HepG2 (cell line): ENCODE measurements around the gene MATR3. TPM values are rescaled to one million over a fixed set of nuclear protein-coding genes. Genes with fewer than 3 reads are reported as not detected.

Experiments used
- BATF2 ChIP-seq: sonication (generic); formaldehyde crosslinking; IDR thresholded peaks from 2 replicates; pipeline ENCODE4 v1.8.0; 2022; ENCODE audit warnings: mild to moderate bottlenecking, missing genetic modification reagents, moderate library complexity
- CENPBD1 ChIP-seq: sonication (generic); formaldehyde crosslinking; IDR thresholded peaks from 2 replicates; pipeline ENCODE4 v1.8.0; 2022; ENCODE audit warnings: missing genetic modification reagents, low read depth, mild to moderate bottlenecking, borderline replicate concordance
- CERS6 ChIP-seq: sonication (generic); formaldehyde crosslinking; IDR thresholded peaks from 2 replicates; pipeline ENCODE4 v1.5.0; 2020; ENCODE audit warnings: missing genetic modification reagents
- HDAC6 ChIP-seq: fragments of 200-600 bp; sonication (generic); IDR thresholded peaks from 2 replicates; pipeline ENCODE4 v1.7.0; 2017; ENCODE audit warnings: mild to moderate bottlenecking, antibody characterized with exemption, low read length, low read depth
- MTF2 ChIP-seq: sonication (generic); formaldehyde crosslinking; IDR thresholded peaks from 2 replicates; pipeline ENCODE4 v1.5.0; 2020; ENCODE audit warnings: missing genetic modification reagents, borderline replicate concordance
- NR0B2 ChIP-seq: sonication (generic); formaldehyde crosslinking; IDR thresholded peaks from 2 replicates; pipeline ENCODE4 v1.4.0; 2020; ENCODE audit warnings: mild to moderate bottlenecking, missing genetic modification reagents
- PHF20 ChIP-seq: sonication (generic); formaldehyde crosslinking; IDR thresholded peaks from 2 replicates; pipeline ENCODE4 v1.5.0; 2020; ENCODE audit warnings: mild to moderate bottlenecking, missing genetic modification reagents
- SALL1 ChIP-seq: sonication (generic); formaldehyde crosslinking; IDR thresholded peaks from 2 replicates; pipeline ENCODE4 v1.8.0; 2022; ENCODE audit warnings: mild to moderate bottlenecking, missing genetic modification reagents
- SMAD9 ChIP-seq: sonication (generic); formaldehyde crosslinking; IDR thresholded peaks from 2 replicates; pipeline ENCODE4 v1.5.1; 2020; ENCODE audit warnings: mild to moderate bottlenecking, missing genetic modification reagents
- TSC22D2 ChIP-seq: sonication (generic); formaldehyde crosslinking; IDR thresholded peaks from 2 replicates; pipeline ENCODE4 v1.5.1; 2020; ENCODE audit warnings: missing genetic modification reagents, mild to moderate bottlenecking, borderline replicate concordance
- ZBED4 ChIP-seq: sonication (generic); formaldehyde crosslinking; IDR thresholded peaks from 2 replicates; pipeline ENCODE4 v1.4.0; 2020; ENCODE audit warnings: missing genetic modification reagents, borderline replicate concordance
- ZMAT5 ChIP-seq: sonication (generic); formaldehyde crosslinking; IDR thresholded peaks from 2 replicates; pipeline ENCODE4 v1.5.0; 2020; ENCODE audit warnings: mild to moderate bottlenecking, low read depth, missing genetic modification reagents, borderline replicate concordance
- ZNF383 ChIP-seq: sonication (generic); formaldehyde crosslinking; IDR thresholded peaks from 2 replicates; pipeline ENCODE4 v1.4.0; 2020; ENCODE audit warnings: missing genetic modification reagents, mild to moderate bottlenecking, borderline replicate concordance
- ZNF512B ChIP-seq: sonication (generic); formaldehyde crosslinking; IDR thresholded peaks from 2 replicates; pipeline ENCODE4 v1.5.1; 2020; ENCODE audit warnings: missing genetic modification reagents, mild to moderate bottlenecking, borderline replicate concordance
- ZNF703 ChIP-seq: sonication (generic); formaldehyde crosslinking; IDR thresholded peaks from 2 replicates; pipeline ENCODE4 v1.5.1; 2020; ENCODE audit warnings: missing genetic modification reagents, mild to moderate bottlenecking, moderate library complexity, borderline replicate concordance
- ZNF761 ChIP-seq: sonication (generic); formaldehyde crosslinking; conservative IDR thresholded peaks from 2 replicates; pipeline ENCODE4 v1.4.0; 2020; ENCODE audit warnings: mild to moderate bottlenecking, missing genetic modification reagents
- ZNF883 ChIP-seq: sonication (generic); formaldehyde crosslinking; IDR thresholded peaks from 2 replicates; pipeline ENCODE4 v1.5.1; 2020; ENCODE audit warnings: mild to moderate bottlenecking, missing genetic modification reagents; ENCODE audit errors: not compliant biosample characterization
- polyA plus RNA-seq, 8 experiments: library from polyadenylated mRNA; depleted of rRNA in 3 of 8; stranded (reverse) in 7 of 8; unstranded in 1 of 8; fragments of >200 nt; fragmentation: Illumina TruSeq in 4 of 8; extraction: Trizol in 4 of 8; gene quantifications; 2 replicates each; pipeline versions ENCODE4 v1.2.1 to v1.2.3, GENCODE V29; 2011 to 2016; ENCODE audit warnings: low read depth in 4 of 8, missing spikeins in 1 of 8, mixed read lengths in 1 of 8; ENCODE audit not compliant: insufficient read depth in 1 of 8
- total RNA-seq, 5 experiments: library from RNA; depleted of rRNA; stranded (reverse); fragments of >200 nt; fragmentation: Illumina TruSeq; extraction: Trizol; gene quantifications; 2 replicates each; pipeline ENCODE4 v1.2.3, GENCODE V29; 2016; ENCODE audit warnings: low read depth in 1 of 5

MATR3 gene
- total and polyA plus RNA-seq, 2 of the 13 experiments (the other 11 are each of a cell fraction or from before 2014, with no cell fraction given): 94.2 to 341 TPM

GRCh38 chr5:139273572-139274289, 19.8 kb upstream of the MATR3 start (continued):
- TF ChIP-seq CENPBD1 (CRISPR knock-in tag) (no peak; the same call in 1 of the 2 replicates), ZNF512B (CRISPR knock-in tag) (no peak), ZNF383 (CRISPR knock-in tag) (no peak), ZNF883 (CRISPR knock-in tag) (no peak), MTF2 (no peak), NR0B2 (CRISPR knock-in tag) (no peak; the same call in none of the 2 replicates), ZNF703 (CRISPR knock-in tag) (0 out of 2 replicates have a peak, but pooled peaks have one; percentile 49), ZNF761 (CRISPR knock-in tag) (peak; percentile 74; the same call in 1 of the 2 replicates), CERS6 (peak; percentile 23; the same call in 1 of the 2 replicates), HDAC6 (no peak), PHF20 (CRISPR knock-in tag) (peak; percentile 34), TSC22D2 (CRISPR knock-in tag) (peak; percentile 46; the same call in 1 of the 2 replicates), SMAD9 (0 out of 2 replicates have a peak, but pooled peaks have one; percentile 25), BATF2 (no peak), ZMAT5 (CRISPR knock-in tag) (peak; percentile 47; the same call in 1 of the 2 replicates), SALL1 (peak; percentile 14; the same call in 1 of the 2 replicates), ZBED4 (CRISPR knock-in tag) (no peak)
